Measurements from ENCODE around the gene ZBTB48. TPM values are rescaled to one million over a fixed set of nuclear protein-coding genes. Genes with fewer than 3 reads are reported as not detected.

The ZBTB48 gene
- total RNA-seq, 2 experiments from 2014 or later = 22.4 to 32.1 TPM

DNA sequence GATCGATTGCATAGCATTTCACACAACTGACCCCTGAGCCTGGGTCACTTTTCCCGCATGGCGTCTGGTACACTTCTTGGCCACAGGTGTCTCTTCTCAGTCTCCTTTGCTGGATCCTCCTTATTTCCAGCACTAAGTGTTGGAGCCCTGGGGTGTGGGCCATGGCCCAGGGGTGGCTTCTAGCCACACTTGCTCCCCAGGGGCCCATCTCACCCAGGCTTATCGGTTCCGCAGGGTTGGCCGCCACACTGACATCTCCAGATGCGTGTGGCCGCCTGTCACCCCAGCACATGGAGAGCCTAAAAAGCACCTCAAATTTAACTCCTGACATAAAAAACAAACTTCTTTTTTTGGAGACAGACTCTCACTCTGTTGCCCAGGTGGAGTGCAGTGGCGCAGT is 47.2 kb downstream of the ZBTB48 start:
- Mint-ChIP-seq H3K4me3 (peak overlapping the region; percentile 90), H3K4me1 (ENCODE audit: low read depth) (peaks cover 26% of the 10 kb centered on the region), H3K36me3 (ENCODE audit: low read depth) (peaks cover 28% of the 10 kb centered on the region), H3K27me3 (no peaks in the 10 kb centered on the region), H3K27ac (no peak overlapping the region), H3K9me3 (no peaks in the 10 kb centered on the region)
- no peak for DNase-seq
- ChIA-PET CTCF (no interaction called here), POLR2A (no interaction called here)
- intact Hi-C loops (cut with micrococcal nuclease) = no loop called here
- TF ChIP-seq, protein P1, sequence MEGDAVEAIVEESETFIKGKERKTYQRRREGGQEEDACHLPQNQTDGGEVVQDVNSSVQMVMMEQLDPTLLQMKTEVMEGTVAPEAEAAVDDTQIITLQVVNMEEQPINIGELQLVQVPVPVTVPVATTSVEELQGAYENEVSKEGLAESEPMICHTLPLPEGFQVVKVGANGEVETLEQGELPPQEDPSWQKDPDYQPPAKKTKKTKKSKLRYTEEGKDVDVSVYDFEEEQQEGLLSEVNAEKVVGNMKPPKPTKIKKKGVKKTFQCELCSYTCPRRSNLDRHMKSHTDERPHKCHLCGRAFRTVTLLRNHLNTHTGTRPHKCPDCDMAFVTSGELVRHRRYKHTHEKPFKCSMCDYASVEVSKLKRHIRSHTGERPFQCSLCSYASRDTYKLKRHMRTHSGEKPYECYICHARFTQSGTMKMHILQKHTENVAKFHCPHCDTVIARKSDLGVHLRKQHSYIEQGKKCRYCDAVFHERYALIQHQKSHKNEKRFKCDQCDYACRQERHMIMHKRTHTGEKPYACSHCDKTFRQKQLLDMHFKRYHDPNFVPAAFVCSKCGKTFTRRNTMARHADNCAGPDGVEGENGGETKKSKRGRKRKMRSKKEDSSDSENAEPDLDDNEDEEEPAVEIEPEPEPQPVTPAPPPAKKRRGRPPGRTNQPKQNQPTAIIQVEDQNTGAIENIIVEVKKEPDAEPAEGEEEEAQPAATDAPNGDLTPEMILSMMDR (IDR thresholded peaks at IDR 0.05) = no peak
- no peak for ATAC-seq

DNA sequence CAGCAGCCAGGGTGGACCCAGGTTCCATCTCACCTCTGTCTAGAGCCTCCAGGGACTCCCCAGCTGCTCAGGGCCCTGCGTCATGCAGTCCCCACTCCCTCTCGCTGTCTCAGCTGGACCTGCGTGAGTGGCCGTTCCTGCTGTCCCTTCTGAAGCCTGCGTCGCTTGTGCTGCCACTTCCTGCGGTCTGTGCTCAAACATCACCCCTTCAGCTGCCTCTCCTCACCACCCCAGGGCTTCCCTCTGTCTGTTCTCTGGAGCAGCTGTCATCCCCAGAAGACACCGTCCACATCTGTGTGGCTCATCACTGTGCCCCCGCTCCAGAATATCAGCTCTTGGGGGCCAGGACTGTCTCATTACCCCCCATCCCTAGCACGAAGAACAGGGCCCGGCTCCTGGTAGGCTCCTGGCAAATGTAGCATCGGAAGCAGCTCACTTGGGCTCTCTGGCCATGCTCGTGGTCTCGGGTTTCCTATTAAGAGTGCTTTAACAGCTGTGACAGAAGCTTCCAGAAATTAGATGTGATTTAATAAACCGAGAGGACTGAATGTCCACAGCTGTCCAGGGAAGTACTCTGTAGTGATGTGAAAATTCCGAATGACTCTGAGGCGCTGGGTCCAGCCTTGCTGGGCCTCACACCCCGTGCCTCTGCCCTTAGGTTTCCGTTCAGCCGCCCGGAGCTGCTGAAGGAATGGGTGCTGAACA is 48.2 kb downstream of the ZBTB48 start:
- Mint-ChIP-seq H3K9me3 (no peaks in the 10 kb centered on the region), H3K27me3 (no peaks in the 10 kb centered on the region), H3K27ac (no peak overlapping the region), H3K36me3 (ENCODE audit: low read depth) (peaks cover 26% of the 10 kb centered on the region), H3K4me1 (ENCODE audit: low read depth) (peaks cover 26% of the 10 kb centered on the region), H3K4me3 (peak overlapping the region; percentile 6)
- ATAC-seq (no peak), DNase-seq (no peak)
- CTCF ChIA-PET = interaction anchor here (0.8 to 1.9 kb wide), 3 partner anchors 11 to 73 kb away, joined by 3 to 5 read pairs (median 3); partner anchors contain the start of genes KLHL21, NOL9 and TAS1R1
- POLR2A ChIA-PET = interaction anchor here (0.9 kb wide), 1 partner anchor 73 kb away, joined by 3 read pairs; no protein-coding TSS in a partner anchor
- intact Hi-C loops (cut with micrococcal nuclease) = no loop called here
- TF ChIP-seq, protein P1 (IDR thresholded peaks at IDR 0.05) = no peak

DNA sequence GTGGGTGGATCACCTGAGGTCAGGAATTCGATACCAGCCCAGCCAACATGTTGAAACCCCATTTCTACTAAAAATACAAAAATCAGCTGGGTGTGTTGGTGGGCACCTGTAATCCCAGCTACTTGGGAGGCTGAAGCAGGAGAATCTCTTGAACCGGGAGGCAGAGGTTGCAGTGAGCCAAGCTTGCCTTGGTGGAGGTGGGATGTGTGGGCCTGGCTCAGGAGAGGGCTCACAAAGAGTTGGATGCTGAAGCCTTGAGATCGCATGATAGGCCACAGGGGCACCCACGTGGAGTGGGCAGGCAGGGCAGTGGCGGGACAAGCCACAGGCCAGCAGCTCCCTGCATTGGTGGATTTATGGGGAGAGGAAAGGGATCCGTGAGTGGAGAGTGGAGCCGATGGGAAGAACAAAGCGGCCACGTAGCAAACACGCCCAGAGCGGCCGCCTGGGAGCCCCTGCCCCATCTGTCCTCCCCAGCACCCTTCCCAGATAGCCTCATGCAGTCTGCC is 49.2 kb downstream of the ZBTB48 start:
- Mint-ChIP-seq H3K27me3 (no peaks in the 10 kb centered on the region), H3K4me3 (no peak overlapping the region), H3K4me1 (ENCODE audit: low read depth) (peaks cover 24% of the 10 kb centered on the region), H3K36me3 (ENCODE audit: low read depth) (peaks cover 25% of the 10 kb centered on the region), H3K9me3 (no peaks in the 10 kb centered on the region), H3K27ac (no peak overlapping the region)
- ChIA-PET CTCF (interaction anchor here (1.3 to 1.9 kb wide), 2 partner anchors 26 to 74 kb away, joined by 3 to 5 read pairs; partner anchors contain the start of genes KLHL21, NOL9 and TAS1R1), POLR2A (interaction anchor here (0.7 to 1.1 kb wide), 3 partner anchors 26 to 74 kb away, joined by 3 to 4 read pairs (median 3); partner anchors contain the start of gene DNAJC11)
- no peak for ATAC-seq
- intact Hi-C loops (cut with micrococcal nuclease) = no loop called here
- DNase-seq = no peak
- TF ChIP-seq, protein P1 (IDR thresholded peaks at IDR 0.05) = no peak

DNA sequence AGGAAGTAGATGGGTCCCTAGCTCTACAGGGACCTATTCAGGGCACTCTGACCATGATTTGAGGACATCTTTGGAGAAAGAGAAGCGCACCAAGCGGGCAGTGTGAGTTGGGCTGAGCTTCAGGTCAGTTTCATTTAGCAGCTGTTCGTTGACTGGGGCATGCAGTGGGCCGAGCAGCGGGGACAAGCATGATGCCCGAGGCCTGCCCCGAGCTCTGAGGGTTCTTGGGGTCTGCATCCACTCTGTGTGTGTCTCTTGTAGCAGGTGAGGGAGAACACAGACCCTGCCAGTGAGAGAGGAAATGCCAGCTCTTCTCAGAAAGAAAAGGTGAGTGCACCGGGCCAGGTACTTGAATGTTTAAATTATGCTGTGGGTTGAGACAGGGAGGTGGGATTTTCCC is 50.2 kb downstream of the ZBTB48 start:
- POLR2A ChIA-PET = interaction anchor here (0.6 to 1.1 kb wide), 3 partner anchors 18 to 165 kb away, joined by 3 read pairs; no protein-coding TSS in a partner anchor
- H3K27ac Mint-ChIP-seq = no peak overlapping the region

More for the DNA sequence above, 50.2 kb downstream of the ZBTB48 start:
- DNase-seq = no peak
- TF ChIP-seq, protein P1 (IDR thresholded peaks at IDR 0.05) = no peak
- no peak overlapping the region for H3K4me3 Mint-ChIP-seq
- peaks cover 19% of the 10 kb centered on the region for H3K4me1 Mint-ChIP-seq (ENCODE audit: low read depth)
- ATAC-seq = no peak
- CTCF ChIA-PET = interaction anchor here (0.8 kb wide), 1 partner anchor 11 kb away, joined by 3 read pairs; no protein-coding TSS in a partner anchor
- no peaks in the 10 kb centered on the region for H3K27me3 Mint-ChIP-seq
- peaks cover 24% of the 10 kb centered on the region for H3K36me3 Mint-ChIP-seq (ENCODE audit: low read depth)
- intact Hi-C loops (cut with micrococcal nuclease) = no loop called here
- H3K9me3 Mint-ChIP-seq = no peaks in the 10 kb centered on the region

Data from activated CD8-positive, alpha-beta T cell treated with anti-CD3 and anti-CD28 coated beads for 36 hours (primary cell).